Stimulated activated CD4-positive, alpha-beta T cell treated with anti-CD3 and anti-CD28 coated beads, Interleukin-1b, Interleukin-23, amount 100 ng/mL, for 4 hours (primary cell): ENCODE results near the gene TOX3.

Experiments
- DNase-seq, 2 donors: peaks; one replicate each; pipeline ENCODE4 v3.0.0-alpha.2; 2020; ENCODE audit warnings: low read depth in 2 of 2

Gene TOX3

GRCh38 chr16:52563767-52564611 lies 17.0 kb upstream of the TOX3 start:
- no peak for DNase-seq

GRCh38 chr16:52562770-52563169 lies 15.8 kb upstream of the TOX3 start:
- no peak for DNase-seq

GRCh38 chr16:52561910-52562741 lies 15.2 kb upstream of the TOX3 start:
- no peak for DNase-seq

- DNase-seq: no peak
Measured at GRCh38 chr16:52558448-52558847, 11.5 kb upstream of the TOX3 start.

- DNase-seq: no peak
Measured at GRCh38 chr16:52557236-52557635, 10.3 kb upstream of the TOX3 start.

GRCh38 chr16:52556083-52556482 lies 9.1 kb upstream of the TOX3 start:
- no peak for DNase-seq

GRCh38 chr16:52555572-52555971 lies 8.6 kb upstream of the TOX3 start:
- no peak for DNase-seq

- DNase-seq: no peak
Measured at GRCh38 chr16:52554334-52554733, 7.4 kb upstream of the TOX3 start.

GRCh38 chr16:52553322-52553721 lies 6.4 kb upstream of the TOX3 start:
- DNase-seq: no peak

GRCh38 chr16:52552643-52553042 lies 5.7 kb upstream of the TOX3 start:
- no peak for DNase-seq

- DNase-seq: no peak
Measured at GRCh38 chr16:52549011-52549692, 2.2 kb upstream of the TOX3 start.

- no peak for DNase-seq
Measured at GRCh38 chr16:52548261-52549010, 1.5 kb upstream of the TOX3 start.

- DNase-seq: no peak
Measured at GRCh38 chr16:52547834-52548215, 882 bp upstream of the TOX3 start.

- no peak for DNase-seq
Measured at GRCh38 chr16:52546291-52547003, 496 bp downstream of the TOX3 start.

GRCh38 chr16:52545898-52546266 lies 1.1 kb downstream of the TOX3 start:
- DNase-seq: no peak

GRCh38 chr16:52545222-52545897 lies 1.6 kb downstream of the TOX3 start:
- DNase-seq: no peak

- no peak for DNase-seq
Measured at GRCh38 chr16:52544703-52545102, 2.2 kb downstream of the TOX3 start.

- DNase-seq: no peak
Measured at GRCh38 chr16:52543654-52544053, 3.3 kb downstream of the TOX3 start.

GRCh38 chr16:52540910-52541309 lies 6.0 kb downstream of the TOX3 start:
- DNase-seq: no peak

GRCh38 chr16:52539191-52539590 lies 7.8 kb downstream of the TOX3 start:
- no peak for DNase-seq

GRCh38 chr16:52538511-52538910 lies 8.4 kb downstream of the TOX3 start:
- no peak for DNase-seq
